ES-I3 (cell line): Measurements from ENCODE around the gene CLBA1.

Source experiments
- H3K36me3 ChIP-seq: 2 replicates; pipeline ENCODE4 v1.6.1; 2013; ENCODE audit warnings: mild to moderate bottlenecking, low read length, control low read depth, moderate library complexity; ENCODE audit not compliant: insufficient read depth
- H3K4me1 ChIP-seq: 2 replicates; pipeline ENCODE4 v1.6.1; 2013; ENCODE audit warnings: mild to moderate bottlenecking, control low read depth, low read length; ENCODE audit not compliant: insufficient read depth
- H3K9ac ChIP-seq: 2 replicates; pipeline ENCODE4 v1.6.1; 2013; ENCODE audit warnings: low read depth, mild to moderate bottlenecking, low read length, moderate library complexity
- H3K9me3 ChIP-seq: 2 replicates; pipeline ENCODE4 v1.6.1; 2013; ENCODE audit warnings: mild to moderate bottlenecking, low read length, moderate library complexity; ENCODE audit not compliant: control insufficient read depth, insufficient read depth

The CLBA1 gene

GRCh38 chr14:105010891-105011291 lies 25.3 kb downstream of the CLBA1 start:
- H3K4me1 ChIP-seq = peaks cover 7% of the 10 kb centered on the region; the same call in 1 of the 2 replicates
- no peaks in the 10 kb centered on the region for H3K9me3 ChIP-seq
- no peak overlapping the region for H3K9ac ChIP-seq
- H3K36me3 ChIP-seq = peaks cover 12% of the 10 kb centered on the region; the same call in 1 of the 2 replicates

GRCh38 chr14:105011312-105011990 lies 25.9 kb downstream of the CLBA1 start:
- Histone ChIP-seq H3K36me3 (peaks cover 15% of the 10 kb centered on the region; the same call in 1 of the 2 replicates), H3K9me3 (no peaks in the 10 kb centered on the region), H3K9ac (no peak overlapping the region), H3K4me1 (peaks cover 13% of the 10 kb centered on the region)

GRCh38 chr14:105012171-105012985 lies 26.8 kb downstream of the CLBA1 start:
- H3K36me3 ChIP-seq = peaks cover 15% of the 10 kb centered on the region; the same call in 1 of the 2 replicates
- peaks cover 17% of the 10 kb centered on the region for H3K4me1 ChIP-seq

DNA sequence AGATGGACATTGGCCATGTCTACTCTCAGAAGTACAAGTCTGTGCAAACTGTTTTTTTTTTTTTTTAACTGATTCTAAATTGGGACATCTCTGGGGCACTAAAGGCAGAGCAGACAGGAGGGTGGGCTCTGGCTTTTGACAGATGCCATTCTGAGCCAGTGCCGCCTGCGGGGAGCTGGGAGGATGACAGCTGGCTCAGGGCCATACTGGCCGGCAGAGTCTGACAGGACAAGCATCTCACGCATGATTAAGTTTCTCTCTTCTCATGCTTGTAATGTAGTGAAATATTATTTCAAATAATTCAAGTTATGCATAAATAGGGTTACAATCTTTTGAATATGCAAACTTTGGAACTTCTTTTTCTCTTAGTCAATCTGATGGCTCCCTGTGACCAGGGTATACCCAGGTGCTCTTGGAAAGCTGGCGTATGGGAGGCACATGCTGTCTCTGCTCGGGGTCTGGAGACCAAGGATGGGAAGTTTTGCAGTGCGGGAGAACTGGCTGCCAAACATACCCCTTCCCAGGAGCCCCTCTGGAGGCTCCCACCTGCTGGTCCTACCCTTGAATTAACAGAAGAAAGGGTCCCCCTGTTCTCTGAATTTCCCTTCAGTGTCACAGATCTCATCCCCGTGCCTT lies 27.7 kb downstream of the CLBA1 start:
- Histone ChIP-seq H3K9me3 (no peaks in the 10 kb centered on the region), H3K9ac (no peak overlapping the region), H3K36me3 (peaks cover 15% of the 10 kb centered on the region; the same call in 1 of the 2 replicates), H3K4me1 (peaks cover 17% of the 10 kb centered on the region)

More at GRCh38 chr14:105012171-105012985, 26.8 kb downstream of the CLBA1 start:
- Histone ChIP-seq H3K9me3 (no peaks in the 10 kb centered on the region), H3K9ac (no peak overlapping the region)

- Histone ChIP-seq H3K36me3 (peaks cover 15% of the 10 kb centered on the region; the same call in 1 of the 2 replicates), H3K9me3 (no peaks in the 10 kb centered on the region), H3K4me1 (peaks cover 18% of the 10 kb centered on the region), H3K9ac (no peak overlapping the region; the same call in 1 of the 2 replicates)
These were observed 28.4 kb downstream of the CLBA1 start for GRCh38 chr14:105014032-105014431.

DNA sequence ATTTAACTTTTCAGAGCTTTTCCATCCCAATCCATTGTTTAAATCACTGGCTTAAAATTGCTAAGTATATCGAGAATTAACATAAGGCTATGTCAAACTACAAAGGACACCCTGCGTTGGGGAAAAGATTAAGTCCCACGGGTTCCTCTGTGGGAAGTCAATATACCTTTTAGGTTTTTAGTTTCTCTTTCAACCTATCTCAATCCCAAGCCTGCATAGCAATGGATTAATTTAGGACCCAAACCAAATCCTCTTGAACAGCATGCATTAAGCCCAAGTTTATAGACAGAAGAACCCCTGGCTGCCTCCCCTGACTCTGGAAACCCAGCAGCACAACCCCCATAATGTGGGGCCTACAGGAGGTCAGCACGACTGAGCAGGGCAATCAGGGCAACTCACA lies 29.0 kb downstream of the CLBA1 start:
- H3K36me3 ChIP-seq = peaks cover 10% of the 10 kb centered on the region; the same call in 1 of the 2 replicates
- no peaks in the 10 kb centered on the region for H3K9me3 ChIP-seq
- no peak overlapping the region for H3K9ac ChIP-seq
- peaks cover 22% of the 10 kb centered on the region for H3K4me1 ChIP-seq

- Histone ChIP-seq H3K4me1 (peaks cover 22% of the 10 kb centered on the region), H3K9me3 (no peaks in the 10 kb centered on the region), H3K9ac (no peak overlapping the region), H3K36me3 (peaks cover 5% of the 10 kb centered on the region; the same call in 1 of the 2 replicates)
These were observed 29.7 kb downstream of the CLBA1 start for GRCh38 chr14:105015242-105015641.

- H3K36me3 ChIP-seq = 0 out of 2 replicates have a peak, but pooled peaks cover 3% of the 10 kb centered on the region
- no peaks in the 10 kb centered on the region for H3K9me3 ChIP-seq
- peaks cover 22% of the 10 kb centered on the region for H3K4me1 ChIP-seq
- no peak overlapping the region for H3K9ac ChIP-seq
These were observed 30.3 kb downstream of the CLBA1 start for GRCh38 chr14:105015905-105016304.

GRCh38 chr14:105018414-105018813 lies 32.8 kb downstream of the CLBA1 start:
- H3K36me3 ChIP-seq = 0 out of 2 replicates have a peak, but pooled peaks cover 3% of the 10 kb centered on the region
- H3K9me3 ChIP-seq = no peaks in the 10 kb centered on the region
- no peak overlapping the region for H3K9ac ChIP-seq
- peaks cover 22% of the 10 kb centered on the region for H3K4me1 ChIP-seq

- no peaks in the 10 kb centered on the region for H3K9me3 ChIP-seq
- H3K4me1 ChIP-seq = peaks cover 21% of the 10 kb centered on the region
- peak overlapping the region; percentile 71 for H3K9ac ChIP-seq
- H3K36me3 ChIP-seq = 0 out of 2 replicates have a peak, but pooled peaks cover 3% of the 10 kb centered on the region
These were observed 34.5 kb downstream of the CLBA1 start for GRCh38 chr14:105019861-105020814.

GRCh38 chr14:105020815-105021655 lies 35.4 kb downstream of the CLBA1 start, which contains the start of gene CDCA4:
TSS of gene CDCA4 (minus strand) at chr14:105021083. CDS start at chr14:105011929, 9,154 bp downstream.
- Histone ChIP-seq H3K9ac (peak within 1 kb of the TSS; percentile 89), H3K36me3 (0 out of 2 replicates have a peak, but pooled peaks cover 3% of the 10 kb centered on the region), H3K9me3 (no peaks in the 10 kb centered on the region), H3K4me1 (peaks cover 20% of the 10 kb centered on the region)

DNA sequence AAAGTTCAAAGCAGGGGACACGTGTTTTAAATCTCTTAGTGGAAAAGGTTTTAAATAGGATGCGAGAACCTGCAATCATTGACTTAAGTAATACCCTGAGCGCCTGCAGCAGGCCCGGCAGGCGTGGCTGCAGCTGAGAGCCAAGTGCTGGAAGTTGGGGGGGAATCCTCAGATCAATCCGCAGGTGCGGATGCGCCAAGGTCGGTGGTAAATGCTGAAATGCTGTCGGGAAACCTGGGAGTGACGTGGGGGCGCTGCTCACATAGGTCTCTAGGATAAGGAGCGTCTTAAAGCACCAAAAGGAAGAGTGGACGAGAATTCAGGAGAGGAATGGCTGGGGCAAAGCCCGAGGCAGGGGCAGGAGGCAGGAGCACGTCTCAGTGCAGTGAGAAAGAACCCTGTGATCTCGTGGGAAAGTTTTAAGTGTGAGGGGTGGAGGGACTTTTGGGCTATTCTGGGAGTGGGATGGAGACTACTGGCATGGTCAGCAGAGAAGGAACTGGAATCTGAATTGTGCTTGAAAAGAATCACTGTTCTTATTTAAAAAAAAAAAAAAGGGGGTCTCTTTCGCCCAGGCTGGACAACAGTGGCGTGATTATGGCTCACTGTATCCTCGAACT lies 36.2 kb downstream of the CLBA1 start:
- Histone ChIP-seq H3K36me3 (no peaks in the 10 kb centered on the region), H3K4me1 (peaks cover 12% of the 10 kb centered on the region), H3K9me3 (no peaks in the 10 kb centered on the region), H3K9ac (peak overlapping the region; percentile 89)
